ENCODE data around the gene ST6GAL1. TPM values are rescaled to one million over a fixed set of nuclear protein-coding genes. Genes with fewer than 3 reads are reported as not detected.

Gene ST6GAL1
- total and polyA plus RNA-seq, 10 of the 15 experiments (the other 5 are each of a cell fraction or from before 2014, with no cell fraction given), result 74.2 to 248 (median 149) TPM

DNA sequence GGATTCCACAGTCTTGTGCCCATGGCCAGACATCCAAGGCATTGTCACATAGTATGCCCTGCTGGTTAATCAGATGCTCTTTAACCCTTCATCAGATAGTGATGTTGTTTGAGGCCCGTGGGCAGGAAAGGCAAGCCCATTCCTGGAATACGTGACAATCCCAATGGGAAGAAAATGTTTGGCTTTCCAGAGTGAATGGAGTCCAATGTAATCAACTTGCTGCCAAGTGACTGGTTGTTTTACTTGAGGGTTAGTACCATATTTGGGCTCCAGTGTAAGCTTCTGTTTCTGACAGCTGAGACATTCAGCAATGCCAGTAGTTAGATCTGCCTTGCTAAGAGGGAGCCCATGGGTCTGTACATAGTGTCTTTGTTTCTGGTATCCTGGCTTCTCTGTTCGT lies 177.7 kb downstream of the ST6GAL1 start:
- Histone ChIP-seq H2AFZ (ENCODE audit: control insufficient read depth, low read depth, low read length) (no peak overlapping the region), H3K27ac (ENCODE audit: control insufficient read depth, insufficient read depth) (no peak overlapping the region), H3K4me1 (ENCODE audit: control insufficient read depth, insufficient read depth, low read length) (peaks cover 4% of the 10 kb centered on the region; the same call in 1 of the 2 replicates), H3K4me2 (ENCODE audit: control insufficient read depth, insufficient read depth) (no peak overlapping the region), H3K9me3 (replicated peaks; ENCODE audit: control insufficient read depth, insufficient read depth, low read length) (no peaks in the 10 kb centered on the region), H3K79me2 (ENCODE audit: control insufficient read depth, insufficient read depth, low read length) (no peaks in the 10 kb centered on the region), H3K27me3 (replicated peaks in 1 of 2; ENCODE audit: control insufficient read depth in 2 of 2, insufficient read depth in 2 of 2, low read length in 1 of 2) (no peaks in the 10 kb centered on the region), H3K9ac (ENCODE audit: control insufficient read depth, insufficient read depth, low read length) (no peak overlapping the region), H3K4me3 (no peak overlapping the region), H4K20me1 (ENCODE audit: control insufficient read depth, insufficient read depth) (no peaks in the 10 kb centered on the region), H3K36me3 (ENCODE audit: control insufficient read depth in 2 of 2, insufficient read depth in 2 of 2, low read length in 1 of 2) (no peaks in the 10 kb centered on the region)
- DNase-seq (ENCODE audit: low read depth, low spot score), result no peak
- WGBS (ENCODE audit: insufficient coverage, insufficient replicate concordance, low lambda C conversion rate, missing lambda C conversion rate), result 52% methylated on average over 3 of the region's 3 CpGs
- BruUV-seq (replicated peaks), result no TSS peak
- ChIA-PET SMC1A (ENCODE audit: uncharacterized antibody, unreplicated experiment) (interaction anchor here (1.1 to 1.3 kb wide), 3 partner anchors 22 to 262 kb away, joined by 3 to 6 read pairs (median 4); no protein-coding TSS in a partner anchor), POLR2A (no interaction called here), RAD21 (ENCODE audit: unreplicated experiment) (no interaction called here), CTCF (interaction anchor here (1.1 to 1.2 kb wide), 3 partner anchors 57 to 259 kb away, joined by 3 to 6 read pairs (median 4); no protein-coding TSS in a partner anchor)
- ATAC-seq, result no peak
- TF ChIP-seq NFIC (IDR thresholded peaks at IDR 0.05; ENCODE audit: low read depth, low read length), result no peak
- no peak for TF ChIP-seq TCF12 (IDR thresholded peaks at IDR 0.05; ENCODE audit: low read depth, low read length)
- TF ChIP-seq, protein P1, sequence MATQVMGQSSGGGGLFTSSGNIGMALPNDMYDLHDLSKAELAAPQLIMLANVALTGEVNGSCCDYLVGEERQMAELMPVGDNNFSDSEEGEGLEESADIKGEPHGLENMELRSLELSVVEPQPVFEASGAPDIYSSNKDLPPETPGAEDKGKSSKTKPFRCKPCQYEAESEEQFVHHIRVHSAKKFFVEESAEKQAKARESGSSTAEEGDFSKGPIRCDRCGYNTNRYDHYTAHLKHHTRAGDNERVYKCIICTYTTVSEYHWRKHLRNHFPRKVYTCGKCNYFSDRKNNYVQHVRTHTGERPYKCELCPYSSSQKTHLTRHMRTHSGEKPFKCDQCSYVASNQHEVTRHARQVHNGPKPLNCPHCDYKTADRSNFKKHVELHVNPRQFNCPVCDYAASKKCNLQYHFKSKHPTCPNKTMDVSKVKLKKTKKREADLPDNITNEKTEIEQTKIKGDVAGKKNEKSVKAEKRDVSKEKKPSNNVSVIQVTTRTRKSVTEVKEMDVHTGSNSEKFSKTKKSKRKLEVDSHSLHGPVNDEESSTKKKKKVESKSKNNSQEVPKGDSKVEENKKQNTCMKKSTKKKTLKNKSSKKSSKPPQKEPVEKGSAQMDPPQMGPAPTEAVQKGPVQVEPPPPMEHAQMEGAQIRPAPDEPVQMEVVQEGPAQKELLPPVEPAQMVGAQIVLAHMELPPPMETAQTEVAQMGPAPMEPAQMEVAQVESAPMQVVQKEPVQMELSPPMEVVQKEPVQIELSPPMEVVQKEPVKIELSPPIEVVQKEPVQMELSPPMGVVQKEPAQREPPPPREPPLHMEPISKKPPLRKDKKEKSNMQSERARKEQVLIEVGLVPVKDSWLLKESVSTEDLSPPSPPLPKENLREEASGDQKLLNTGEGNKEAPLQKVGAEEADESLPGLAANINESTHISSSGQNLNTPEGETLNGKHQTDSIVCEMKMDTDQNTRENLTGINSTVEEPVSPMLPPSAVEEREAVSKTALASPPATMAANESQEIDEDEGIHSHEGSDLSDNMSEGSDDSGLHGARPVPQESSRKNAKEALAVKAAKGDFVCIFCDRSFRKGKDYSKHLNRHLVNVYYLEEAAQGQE (IDR thresholded peaks at IDR 0.05; ENCODE audit: low read depth, low read length), result no peak
- TF ChIP-seq ZNF217 (IDR thresholded peaks at IDR 0.05), result no peak
- TF ChIP-seq, protein P2, sequence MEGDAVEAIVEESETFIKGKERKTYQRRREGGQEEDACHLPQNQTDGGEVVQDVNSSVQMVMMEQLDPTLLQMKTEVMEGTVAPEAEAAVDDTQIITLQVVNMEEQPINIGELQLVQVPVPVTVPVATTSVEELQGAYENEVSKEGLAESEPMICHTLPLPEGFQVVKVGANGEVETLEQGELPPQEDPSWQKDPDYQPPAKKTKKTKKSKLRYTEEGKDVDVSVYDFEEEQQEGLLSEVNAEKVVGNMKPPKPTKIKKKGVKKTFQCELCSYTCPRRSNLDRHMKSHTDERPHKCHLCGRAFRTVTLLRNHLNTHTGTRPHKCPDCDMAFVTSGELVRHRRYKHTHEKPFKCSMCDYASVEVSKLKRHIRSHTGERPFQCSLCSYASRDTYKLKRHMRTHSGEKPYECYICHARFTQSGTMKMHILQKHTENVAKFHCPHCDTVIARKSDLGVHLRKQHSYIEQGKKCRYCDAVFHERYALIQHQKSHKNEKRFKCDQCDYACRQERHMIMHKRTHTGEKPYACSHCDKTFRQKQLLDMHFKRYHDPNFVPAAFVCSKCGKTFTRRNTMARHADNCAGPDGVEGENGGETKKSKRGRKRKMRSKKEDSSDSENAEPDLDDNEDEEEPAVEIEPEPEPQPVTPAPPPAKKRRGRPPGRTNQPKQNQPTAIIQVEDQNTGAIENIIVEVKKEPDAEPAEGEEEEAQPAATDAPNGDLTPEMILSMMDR (IDR thresholded peaks at IDR 0.05 in 2 of 3, conservative IDR thresholded peaks at IDR 0.05 in 1 of 3; ENCODE audit: control insufficient read depth in 2 of 3, extremely low read depth in 1 of 3, insufficient read depth in 1 of 3, low read depth in 3 of 3, low read length in 3 of 3), result no peak
- TF ChIP-seq IKZF2 (IDR thresholded peaks at IDR 0.05), result no peak
- TF ChIP-seq HDAC6 (IDR thresholded peaks at IDR 0.05; ENCODE audit: unreplicated experiment), result no peak
- no peak for TF ChIP-seq BCL11A (IDR thresholded peaks at IDR 0.05; ENCODE audit: low read depth, low read length)
- TF ChIP-seq SIN3A (IDR thresholded peaks at IDR 0.05; ENCODE audit: low read depth, low read length), result no peak
- no peak for TF ChIP-seq TBL1XR1 (IDR thresholded peaks at IDR 0.05; ENCODE audit: low read depth, low read length)
- no peak for TF ChIP-seq KAT2A (conservative IDR thresholded peaks at IDR 0.05; ENCODE audit: control insufficient read depth, low read depth, low read length)
- no peak for TF ChIP-seq SMARCA5 (IDR thresholded peaks at IDR 0.05)
- no peak for TF ChIP-seq CHD2 (IDR thresholded peaks at IDR 0.05; ENCODE audit: borderline replicate concordance, low read depth, low read length)
- no peak for TF ChIP-seq HDAC2 (IDR thresholded peaks at IDR 0.05)
- TF ChIP-seq BACH1 (IDR thresholded peaks at IDR 0.05; ENCODE audit: borderline replicate concordance), result no peak
- no peak for TF ChIP-seq SUZ12 (IDR thresholded peaks at IDR 0.05; ENCODE audit: unreplicated experiment)
- TF ChIP-seq, protein P3, sequence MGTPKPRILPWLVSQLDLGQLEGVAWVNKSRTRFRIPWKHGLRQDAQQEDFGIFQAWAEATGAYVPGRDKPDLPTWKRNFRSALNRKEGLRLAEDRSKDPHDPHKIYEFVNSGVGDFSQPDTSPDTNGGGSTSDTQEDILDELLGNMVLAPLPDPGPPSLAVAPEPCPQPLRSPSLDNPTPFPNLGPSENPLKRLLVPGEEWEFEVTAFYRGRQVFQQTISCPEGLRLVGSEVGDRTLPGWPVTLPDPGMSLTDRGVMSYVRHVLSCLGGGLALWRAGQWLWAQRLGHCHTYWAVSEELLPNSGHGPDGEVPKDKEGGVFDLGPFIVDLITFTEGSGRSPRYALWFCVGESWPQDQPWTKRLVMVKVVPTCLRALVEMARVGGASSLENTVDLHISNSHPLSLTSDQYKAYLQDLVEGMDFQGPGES (IDR thresholded peaks at IDR 0.05), result no peak
- TF ChIP-seq ETV6 (conservative IDR thresholded peaks at IDR 0.05 in 1 of 2, IDR thresholded peaks at IDR 0.05 in 1 of 2; ENCODE audit: borderline replicate concordance in 1 of 2, low read depth in 1 of 2), result no peak
- intact Hi-C loops (cut with micrococcal nuclease; ENCODE audit: unreplicated experiment), result no loop called here
- no peak for FAIRE-seq
- in situ Hi-C loops (cut with MboI), result no loop called here

Measured in GM12878 (cell line).